NT2/D1 (cell line): ENCODE results near the gene RNF115.

ENCODE experiments used
- DNase-seq: peaks from one replicate; pipeline ENCODE4 v3.0.0-alpha.2; 2011; ENCODE audit warnings: low read depth, low spot score
- H3K27me3 ChIP-seq: 2 replicates; pipeline ENCODE4 v1.6.0; 2011; ENCODE audit warnings: mild to moderate bottlenecking; ENCODE audit not compliant: insufficient read length, insufficient read depth
- H3K36me3 ChIP-seq: 2 replicates; pipeline ENCODE4 v1.6.1; 2011; ENCODE audit warnings: mild to moderate bottlenecking, low read length, mixed read lengths; ENCODE audit not compliant: insufficient read depth, insufficient read length
- H3K4me1 ChIP-seq: 2 replicates; pipeline ENCODE4 v1.5.1; 2011; ENCODE audit not compliant: insufficient read depth, insufficient read length
- H3K4me3 ChIP-seq: 2 replicates; pipeline ENCODE4 v1.5.1; 2011; ENCODE audit warnings: low read depth; ENCODE audit not compliant: insufficient read length
- H3K9ac ChIP-seq: 2 replicates; pipeline ENCODE4 v1.6.0; 2011; ENCODE audit warnings: low read depth; ENCODE audit not compliant: insufficient read length
- H3K9me3 ChIP-seq: 2 replicates; pipeline ENCODE4 v1.5.1; 2011; ENCODE audit warnings: mild to moderate bottlenecking, low read length; ENCODE audit not compliant: insufficient read depth
- SUZ12 ChIP-seq: IDR thresholded peaks from 2 replicates; pipeline ENCODE4 v1.6.1; 2011; ENCODE audit not compliant: insufficient read length, insufficient read depth; ENCODE audit errors: extremely low read depth
- YY1 ChIP-seq: IDR thresholded peaks from 2 replicates; pipeline ENCODE4 v1.6.1; 2011; ENCODE audit not compliant: insufficient read length, insufficient read depth
- ZNF274 ChIP-seq: IDR thresholded peaks from 2 replicates; pipeline ENCODE4 v1.6.1; 2011; ENCODE audit warnings: mild to moderate bottlenecking, low read depth, low read length

RNF115 gene

GRCh38 chr1:145716641-145717345, 107.1 kb downstream of the RNF115 start:
- H3K9me3 ChIP-seq, result no peaks in the 10 kb centered on the region
- DNase-seq, result no peak
- peaks cover 14% of the 10 kb centered on the region for H3K4me1 ChIP-seq
- no peak overlapping the region for H3K4me3 ChIP-seq
- no peaks in the 10 kb centered on the region for H3K36me3 ChIP-seq
- H3K9ac ChIP-seq, result no peak overlapping the region
- peaks cover 16% of the 10 kb centered on the region for H3K27me3 ChIP-seq
- TF ChIP-seq SUZ12 (no peak), ZNF274 (no peak), YY1 (no peak)

GRCh38 chr1:145714524-145715111, 109.3 kb downstream of the RNF115 start:
- H3K9ac ChIP-seq, result no peak overlapping the region

GRCh38 chr1:145711213-145711651, 112.7 kb downstream of the RNF115 start:
- Histone ChIP-seq H3K9me3 (no peaks in the 10 kb centered on the region), H3K36me3 (no peaks in the 10 kb centered on the region), H3K9ac (no peak overlapping the region), H3K27me3 (no peaks in the 10 kb centered on the region), H3K4me3 (no peak overlapping the region), H3K4me1 (peaks cover 22% of the 10 kb centered on the region)
- TF ChIP-seq SUZ12 (no peak), ZNF274 (no peak), YY1 (no peak)
- no peak for DNase-seq

More at GRCh38 chr1:145714524-145715111, 109.3 kb downstream of the RNF115 start:
- TF ChIP-seq YY1, result no peak
- TF ChIP-seq ZNF274, result no peak
- TF ChIP-seq SUZ12, result no peak
- no peaks in the 10 kb centered on the region for H3K36me3 ChIP-seq
- no peaks in the 10 kb centered on the region for H3K9me3 ChIP-seq
- H3K4me3 ChIP-seq, result no peak overlapping the region
- no peak for DNase-seq
- peaks cover 3% of the 10 kb centered on the region for H3K27me3 ChIP-seq
- H3K4me1 ChIP-seq, result peaks cover 14% of the 10 kb centered on the region

- Histone ChIP-seq H3K9ac (no peak overlapping the region), H3K4me1 (peaks cover 15% of the 10 kb centered on the region), H3K27me3 (no peaks in the 10 kb centered on the region), H3K4me3 (no peak overlapping the region), H3K9me3 (no peaks in the 10 kb centered on the region), H3K36me3 (no peaks in the 10 kb centered on the region)
- DNase-seq, result no peak
- TF ChIP-seq ZNF274, result no peak
- no peak for TF ChIP-seq SUZ12
- no peak for TF ChIP-seq YY1
Observed at GRCh38 chr1:145710291-145711027, 113.4 kb downstream of the RNF115 start.

- no peak overlapping the region for H3K9ac ChIP-seq
- no peak overlapping the region for H3K4me3 ChIP-seq
- no peak for DNase-seq
- TF ChIP-seq SUZ12 (no peak), YY1 (no peak), ZNF274 (no peak)
- H3K4me1 ChIP-seq, result peaks cover 10% of the 10 kb centered on the region
- no peaks in the 10 kb centered on the region for H3K27me3 ChIP-seq
- no peaks in the 10 kb centered on the region for H3K36me3 ChIP-seq
- no peaks in the 10 kb centered on the region for H3K9me3 ChIP-seq
Observed at GRCh38 chr1:145708063-145708462, 115.8 kb downstream of the RNF115 start.

GRCh38 chr1:145707183-145707867, 116.6 kb downstream of the RNF115 start, which contains the start of gene PDZK1:
PDZK1 (minus strand) TSS chr1:145707368; CDS start chr1:145688021, 19,347 bp downstream.
- Histone ChIP-seq H3K4me3 (no peak within 1 kb of the TSS), H3K36me3 (no peaks in the 10 kb centered on the region), H3K9ac (no peak within 1 kb of the TSS), H3K9me3 (no peaks in the 10 kb centered on the region), H3K4me1 (peaks cover 10% of the 10 kb centered on the region), H3K27me3 (no peaks in the 10 kb centered on the region)
- DNase-seq, result no peak
- TF ChIP-seq ZNF274, result no peak
- TF ChIP-seq SUZ12, result no peak
- TF ChIP-seq YY1, result no peak
